GM10266 (cell line): Measurements from ENCODE around the gene SREBF2.

Source experiments
- DNase-seq: peaks from one replicate; pipeline ENCODE4 v3.0.0; 2012; ENCODE audit errors: extremely low spot score
- CTCF ChIP-seq: IDR thresholded peaks from 2 replicates; pipeline ENCODE4 v1.5.1; 2012; ENCODE audit warnings: mild to moderate bottlenecking, low read depth; ENCODE audit not compliant: control insufficient read depth, insufficient read depth; ENCODE audit errors: missing control alignments

Gene SREBF2

GRCh38 chr22:41914611-41915034, 81.7 kb downstream of the SREBF2 start:
- DNase-seq: peak; percentile 61
- no peak for TF ChIP-seq CTCF

- DNase-seq: peak; percentile 90
- no peak for TF ChIP-seq CTCF
These were observed 82.3 kb downstream of the SREBF2 start, which contains the start of gene SHISA8 for GRCh38 chr22:41915035-41915785. Gene SHISA8 (minus strand): TSS chr22:41915074. CDS start chr22:41914667, 407 bp downstream.

GRCh38 chr22:41915786-41916493, 83.0 kb downstream of the SREBF2 start:
- peak; percentile 45 for DNase-seq
- no peak for TF ChIP-seq CTCF

GRCh38 chr22:41916745-41917358, 83.9 kb downstream of the SREBF2 start:
- no peak for TF ChIP-seq CTCF

GRCh38 chr22:41917375-41917902, 84.5 kb downstream of the SREBF2 start:
- TF ChIP-seq CTCF: no peak
- DNase-seq: no peak

More at GRCh38 chr22:41916745-41917358, 83.9 kb downstream of the SREBF2 start:
- no peak for DNase-seq

- peak; percentile 53 for DNase-seq
- no peak for TF ChIP-seq CTCF
These were observed 85.2 kb downstream of the SREBF2 start for GRCh38 chr22:41917903-41918791.
